Type B pancreatic cell (in vitro differentiated cells): ENCODE results near the gene RNF44. TPM values are rescaled to one million over a fixed set of nuclear protein-coding genes. Genes with fewer than 3 reads are reported as not detected.
A peak's percentile ranks its signal among the peaks of the same experiment; 100 is the strongest.

Source experiments
- DNase-seq: peaks from one replicate; pipeline ENCODE4 v3.0.0; 2021; ENCODE audit warnings: mixed read lengths; ENCODE audit not compliant: unreplicated experiment; ENCODE audit errors: extremely low spot score
- H3K27ac Mint-ChIP-seq: 2 replicates; pipeline ENCODE4 v1.8.0; 2021; ENCODE audit warnings: mild to moderate bottlenecking, mixed read lengths
- H3K27me3 Mint-ChIP-seq: 2 replicates; pipeline ENCODE4 v1.8.0; 2021; ENCODE audit warnings: mixed read lengths
- H3K36me3 Mint-ChIP-seq: 2 replicates; pipeline ENCODE4 v1.8.0; 2021; ENCODE audit warnings: mixed read lengths
- H3K4me1 Mint-ChIP-seq: one replicate; pipeline ENCODE4 v1.8.0; 2021; ENCODE audit warnings: mixed read lengths; ENCODE audit not compliant: unreplicated experiment
- H3K4me3 Mint-ChIP-seq: 2 replicates; pipeline ENCODE4 v1.8.0; 2021; ENCODE audit warnings: mild to moderate bottlenecking, mixed read lengths
- H3K9me3 Mint-ChIP-seq: 2 replicates; pipeline ENCODE4 v1.8.0; 2021; ENCODE audit warnings: mixed read lengths
- total RNA-seq: library from RNA; stranded (reverse); gene quantifications from 2 replicates; pipeline ENCODE4 v1.2.1, GENCODE V29; 2021; ENCODE audit warnings: low replicate concordance
- TF ChIP-seq, protein P1 (sequence below): fragments of 200-600 bp; sonication (generic); conservative IDR thresholded peaks from 2 replicates; pipeline ENCODE4 v1.5.0; 2021; ENCODE audit warnings: antibody characterized with exemption, mild to moderate bottlenecking

Gene RNF44
- total RNA-seq, 1 donor from 2014 or later, result 103 TPM

GRCh38 chr5:176533390-176533789, 3.8 kb downstream of the RNF44 start:
- H3K4me3 Mint-ChIP-seq, result peak overlapping the region; percentile 99
- H3K4me1 Mint-ChIP-seq, result peaks cover 26% of the 10 kb centered on the region
- no peaks in the 10 kb centered on the region for H3K27me3 Mint-ChIP-seq
- TF ChIP-seq, protein P1, sequence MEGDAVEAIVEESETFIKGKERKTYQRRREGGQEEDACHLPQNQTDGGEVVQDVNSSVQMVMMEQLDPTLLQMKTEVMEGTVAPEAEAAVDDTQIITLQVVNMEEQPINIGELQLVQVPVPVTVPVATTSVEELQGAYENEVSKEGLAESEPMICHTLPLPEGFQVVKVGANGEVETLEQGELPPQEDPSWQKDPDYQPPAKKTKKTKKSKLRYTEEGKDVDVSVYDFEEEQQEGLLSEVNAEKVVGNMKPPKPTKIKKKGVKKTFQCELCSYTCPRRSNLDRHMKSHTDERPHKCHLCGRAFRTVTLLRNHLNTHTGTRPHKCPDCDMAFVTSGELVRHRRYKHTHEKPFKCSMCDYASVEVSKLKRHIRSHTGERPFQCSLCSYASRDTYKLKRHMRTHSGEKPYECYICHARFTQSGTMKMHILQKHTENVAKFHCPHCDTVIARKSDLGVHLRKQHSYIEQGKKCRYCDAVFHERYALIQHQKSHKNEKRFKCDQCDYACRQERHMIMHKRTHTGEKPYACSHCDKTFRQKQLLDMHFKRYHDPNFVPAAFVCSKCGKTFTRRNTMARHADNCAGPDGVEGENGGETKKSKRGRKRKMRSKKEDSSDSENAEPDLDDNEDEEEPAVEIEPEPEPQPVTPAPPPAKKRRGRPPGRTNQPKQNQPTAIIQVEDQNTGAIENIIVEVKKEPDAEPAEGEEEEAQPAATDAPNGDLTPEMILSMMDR, result no peak
- no peak for DNase-seq
- peaks cover 3% of the 10 kb centered on the region for H3K36me3 Mint-ChIP-seq
- H3K9me3 Mint-ChIP-seq, result no peaks in the 10 kb centered on the region
- H3K27ac Mint-ChIP-seq, result peak overlapping the region; percentile 79

DNA sequence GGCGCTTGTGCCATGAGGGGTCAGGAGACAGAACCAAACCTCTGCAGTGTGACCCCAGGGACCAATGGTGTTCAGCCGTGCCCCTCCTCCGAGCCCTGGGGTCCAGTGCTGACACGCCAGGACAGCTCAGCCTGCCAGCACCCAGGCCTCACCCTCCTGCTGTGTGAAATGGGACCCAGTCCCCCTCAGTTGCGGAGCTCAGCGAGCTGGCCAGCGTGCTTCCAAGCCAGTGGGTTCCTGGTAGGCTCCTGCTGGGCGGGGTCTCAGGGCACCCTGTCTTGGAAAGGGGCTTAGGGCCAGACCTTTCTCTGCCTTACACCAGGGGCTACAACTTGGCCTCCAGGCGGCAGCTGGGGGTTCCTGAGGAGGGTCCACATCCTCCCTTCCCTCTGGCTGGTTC, 4.4 kb downstream of the RNF44 start:
- TF ChIP-seq, protein P1, result no peak
- H3K36me3 Mint-ChIP-seq, result peaks cover 3% of the 10 kb centered on the region
- no peaks in the 10 kb centered on the region for H3K27me3 Mint-ChIP-seq
- no peak overlapping the region for H3K4me3 Mint-ChIP-seq
- peaks cover 20% of the 10 kb centered on the region for H3K4me1 Mint-ChIP-seq
- H3K27ac Mint-ChIP-seq, result no peak overlapping the region
- DNase-seq, result no peak
- H3K9me3 Mint-ChIP-seq, result no peaks in the 10 kb centered on the region

DNA sequence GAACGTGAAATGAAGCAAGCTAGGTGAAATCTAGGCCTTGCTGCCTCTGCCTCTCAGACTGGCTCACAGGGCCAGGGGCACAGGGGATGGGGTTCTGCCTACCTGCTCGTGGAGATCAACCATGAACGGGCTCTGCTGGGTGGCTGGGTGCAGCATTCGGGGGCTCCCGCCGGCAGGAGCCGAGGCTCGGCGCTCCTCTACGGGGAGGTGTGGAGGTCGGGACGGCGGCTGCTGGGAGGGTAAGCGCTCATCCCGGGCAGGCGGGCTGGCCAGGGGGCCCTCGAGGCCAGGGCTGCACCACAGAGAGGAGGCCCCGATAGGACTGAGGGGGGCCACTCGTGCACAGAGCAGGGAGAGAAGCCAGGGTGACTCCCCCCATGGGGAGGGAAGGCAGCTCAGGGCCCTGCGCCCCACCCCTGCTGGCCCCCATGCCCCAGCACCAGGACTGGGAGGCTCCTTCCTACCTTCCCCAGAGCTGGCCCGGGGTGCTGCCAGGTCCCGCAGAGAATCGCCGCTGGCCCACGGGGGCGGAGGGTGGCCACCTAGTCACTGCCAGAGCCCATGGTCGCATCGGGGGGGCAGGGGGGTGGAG, 5.2 kb downstream of the RNF44 start:
- Mint-ChIP-seq H3K4me3 (no peak overlapping the region), H3K4me1 (peaks cover 20% of the 10 kb centered on the region), H3K9me3 (no peaks in the 10 kb centered on the region), H3K36me3 (peaks cover 3% of the 10 kb centered on the region), H3K27ac (no peak overlapping the region), H3K27me3 (no peaks in the 10 kb centered on the region)
- DNase-seq, result no peak
- TF ChIP-seq, protein P1, result no peak

DNA sequence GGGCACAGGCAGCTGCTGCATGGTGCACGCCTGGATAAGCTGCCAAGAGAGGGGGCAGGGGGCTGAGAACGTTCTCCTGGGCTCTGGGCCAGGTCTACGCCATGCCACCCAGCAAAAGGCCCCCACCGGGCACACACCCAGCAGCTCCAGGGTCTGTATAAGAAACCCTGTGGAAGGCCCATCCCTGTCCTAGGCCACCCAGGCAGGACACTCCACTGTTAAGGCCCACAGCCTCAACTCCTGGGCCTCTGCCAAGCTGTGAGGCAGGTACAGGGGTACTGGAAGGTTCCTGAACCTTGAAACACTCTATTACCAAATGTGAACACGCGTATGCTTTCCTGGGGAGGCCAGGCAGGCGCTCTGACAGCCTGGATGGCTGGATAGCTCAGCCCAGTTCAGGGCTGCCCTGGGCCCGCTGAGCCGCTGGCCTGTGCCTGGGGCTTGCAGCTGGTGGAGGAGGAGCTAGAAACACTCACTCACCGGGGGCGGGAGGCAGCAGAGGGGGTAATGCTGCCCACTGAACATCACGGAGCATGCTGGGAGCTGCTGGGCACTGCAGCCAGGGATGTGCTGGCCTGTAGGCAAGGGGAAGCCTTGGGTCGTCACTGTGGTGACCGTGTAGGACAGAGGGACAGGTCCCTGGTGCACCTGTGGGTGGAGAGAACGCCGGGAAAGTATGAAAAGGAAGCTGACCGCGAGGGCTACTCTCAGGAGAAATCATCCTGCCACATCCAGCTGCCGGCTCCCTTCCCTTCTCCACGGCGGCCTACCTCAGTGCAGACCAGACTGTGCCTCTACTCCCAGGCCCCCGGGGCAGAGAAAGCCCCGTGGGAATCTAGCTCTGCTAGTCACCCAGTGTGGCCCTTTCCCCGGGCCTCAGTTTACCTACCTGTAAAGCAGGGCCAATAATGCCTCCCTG, 6.0 kb downstream of the RNF44 start:
- H3K27me3 Mint-ChIP-seq, result no peaks in the 10 kb centered on the region
- H3K36me3 Mint-ChIP-seq, result peaks cover 3% of the 10 kb centered on the region
- no peak for DNase-seq
- H3K9me3 Mint-ChIP-seq, result no peaks in the 10 kb centered on the region
- H3K4me1 Mint-ChIP-seq, result peaks cover 20% of the 10 kb centered on the region
- peak overlapping the region; percentile 55 for H3K4me3 Mint-ChIP-seq
- no peak overlapping the region for H3K27ac Mint-ChIP-seq
- TF ChIP-seq, protein P1, result no peak

DNA sequence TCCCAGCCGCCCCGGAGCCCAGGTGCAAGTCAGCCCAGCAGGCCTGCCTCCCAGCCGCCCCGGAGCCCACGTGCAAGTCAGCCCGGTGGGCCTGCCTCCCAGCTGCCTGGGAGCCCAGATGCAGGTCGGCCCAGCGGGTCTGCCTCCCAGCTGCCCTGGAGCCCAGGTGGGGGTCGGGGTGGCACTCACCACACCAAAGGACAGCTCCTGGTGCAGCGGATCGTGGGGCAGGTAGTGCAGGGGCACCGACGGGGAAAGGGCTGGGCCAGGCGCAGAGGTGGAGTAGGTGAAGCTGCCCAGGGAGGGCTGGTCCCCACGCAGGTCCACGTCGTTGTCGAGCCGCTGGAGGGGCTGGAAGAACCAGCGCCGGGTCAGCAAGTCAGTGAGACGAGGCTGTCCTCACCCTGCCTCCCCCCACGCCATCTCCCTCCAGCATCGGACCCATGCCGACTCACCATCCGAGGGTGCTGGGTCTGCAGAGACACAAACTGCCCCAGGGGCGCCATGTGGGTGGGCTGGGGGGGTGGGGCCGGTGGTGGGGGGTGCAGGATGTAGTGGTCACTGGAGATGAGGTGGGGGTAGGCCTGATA, 6.7 kb downstream of the RNF44 start:
- Mint-ChIP-seq H3K36me3 (peaks cover under 1% of the 10 kb centered on the region), H3K4me3 (no peak overlapping the region), H3K9me3 (no peaks in the 10 kb centered on the region), H3K27ac (no peak overlapping the region), H3K27me3 (no peaks in the 10 kb centered on the region), H3K4me1 (peaks cover 20% of the 10 kb centered on the region)
- DNase-seq, result no peak
- TF ChIP-seq, protein P1, result no peak
